H9 (cell line): ENCODE data around the gene DICER1. TPM values are rescaled to one million over a fixed set of nuclear protein-coding genes. Genes with fewer than 3 reads are reported as not detected.

Source experiments
- DNase-seq: peaks from one replicate; pipeline ENCODE4 v3.0.0-alpha.2; 2017
- H2AFZ ChIP-seq: one replicate; pipeline ENCODE4 v1.6.1; 2013; ENCODE audit warnings: mild to moderate bottlenecking, low read length, control low read depth, moderate library complexity
- H2AK5ac ChIP-seq: 2 replicates; pipeline ENCODE4 v1.6.1; 2013; ENCODE audit warnings: low read length, control low read depth, mixed read lengths; ENCODE audit not compliant: insufficient read length
- H2BK120ac ChIP-seq: one replicate; pipeline ENCODE4 v1.6.1; 2013; ENCODE audit warnings: low read depth, mild to moderate bottlenecking, low read length, control low read depth, inconsistent platforms; ENCODE audit not compliant: poor library complexity, severe bottlenecking
- H2BK12ac ChIP-seq: 2 replicates; pipeline ENCODE4 v1.6.1; 2013; ENCODE audit warnings: low read length, control low read depth, mixed read lengths, low read depth; ENCODE audit not compliant: insufficient read length
- H2BK15ac ChIP-seq: 2 replicates; pipeline ENCODE4 v1.6.1; 2013; ENCODE audit warnings: low read depth, low read length, control low read depth
- H2BK20ac ChIP-seq: one replicate; pipeline ENCODE4 v1.6.1; 2013; ENCODE audit warnings: low read depth, mild to moderate bottlenecking, low read length, control low read depth, inconsistent platforms; ENCODE audit not compliant: poor library complexity, severe bottlenecking
- H2BK5ac ChIP-seq: 2 replicates; pipeline ENCODE4 v1.6.1; 2013; ENCODE audit warnings: low read length, control low read depth, mixed read lengths; ENCODE audit not compliant: insufficient read length
- H3K14ac ChIP-seq: 2 replicates; pipeline ENCODE4 v1.6.1; 2013; ENCODE audit warnings: low read length, control low read depth; ENCODE audit not compliant: insufficient read depth
- H3K18ac ChIP-seq: 2 replicates; pipeline ENCODE4 v1.6.1; 2013; ENCODE audit warnings: low read depth, mild to moderate bottlenecking, mixed read lengths, low read length, control low read depth; ENCODE audit not compliant: insufficient read length
- H3K23ac ChIP-seq: 2 replicates; pipeline ENCODE4 v1.6.1; 2013; ENCODE audit warnings: low read length, control low read depth, mixed read lengths, low read depth; ENCODE audit not compliant: insufficient read length
- H3K23me2 ChIP-seq: 2 replicates; pipeline ENCODE4 v1.6.1; 2013; ENCODE audit warnings: low read depth, mild to moderate bottlenecking, mixed read lengths, low read length, control low read depth; ENCODE audit not compliant: insufficient read length, poor library complexity, severe bottlenecking
- H3K27ac ChIP-seq: 2 replicates; pipeline ENCODE4 v1.5.1; 2013; ENCODE audit warnings: low read length, control low read depth, mixed read lengths, low read depth; ENCODE audit not compliant: insufficient read length
- H3K27me3 ChIP-seq: 2 replicates; pipeline ENCODE4 v1.6.1; 2013; ENCODE audit warnings: low read length, control low read depth, inconsistent platforms; ENCODE audit not compliant: insufficient read depth
- H3K4ac ChIP-seq: 2 replicates; pipeline ENCODE4 v1.6.1; 2013; ENCODE audit warnings: low read depth, mild to moderate bottlenecking, control low read depth, inconsistent platforms, low read length, moderate library complexity
- H3K4me1 ChIP-seq: 2 replicates; pipeline ENCODE4 v1.6.1; 2013; ENCODE audit warnings: low read length, control low read depth, inconsistent platforms; ENCODE audit not compliant: insufficient read depth
- H3K4me2 ChIP-seq: 2 replicates; pipeline ENCODE4 v1.6.1; 2013; ENCODE audit warnings: low read length, control low read depth, mixed read lengths; ENCODE audit not compliant: insufficient read length, insufficient read depth
- H3K56ac ChIP-seq: 2 replicates; pipeline ENCODE4 v1.6.1; 2013; ENCODE audit warnings: low read depth, mild to moderate bottlenecking, mixed read lengths, low read length, control low read depth; ENCODE audit not compliant: insufficient read length
- H3K79me1 ChIP-seq: 2 replicates; pipeline ENCODE4 v1.6.1; 2013; ENCODE audit warnings: low read depth, mild to moderate bottlenecking, moderate library complexity, low read length, control low read depth, inconsistent platforms; ENCODE audit not compliant: insufficient read depth, poor library complexity, severe bottlenecking
- H3K79me2 ChIP-seq: 2 replicates; pipeline ENCODE4 v1.6.1; 2013; ENCODE audit warnings: low read length, control low read depth, inconsistent platforms; ENCODE audit not compliant: insufficient read depth
- H3K9ac ChIP-seq: 2 replicates; pipeline ENCODE4 v1.6.1; 2013; ENCODE audit warnings: low read length, control low read depth, mixed read lengths; ENCODE audit not compliant: insufficient read length; ENCODE audit errors: extremely low read depth
- H3K9me3 ChIP-seq: one replicate; pipeline ENCODE4 v1.6.1; 2013; ENCODE audit warnings: low read depth, low read length, inconsistent platforms; ENCODE audit not compliant: control insufficient read depth
- H3T11ph ChIP-seq: one replicate; pipeline ENCODE4 v1.6.1; 2013; ENCODE audit warnings: mild to moderate bottlenecking, low read length, control low read depth, inconsistent platforms
- H4K20me1 ChIP-seq: one replicate; pipeline ENCODE4 v1.6.1; 2013; ENCODE audit not compliant: control insufficient read depth, insufficient read length, insufficient read depth
- H4K5ac ChIP-seq: 2 replicates; pipeline ENCODE4 v1.6.1; 2013; ENCODE audit warnings: low read depth, mild to moderate bottlenecking, mixed read lengths, low read length, control low read depth; ENCODE audit not compliant: insufficient read length
- H4K8ac ChIP-seq: replicated peaks from 2 replicates; pipeline ENCODE4 v1.6.1; 2013; ENCODE audit warnings: low read length, control low read depth, mixed read lengths, low read depth; ENCODE audit not compliant: insufficient read length
- H4K91ac ChIP-seq: 2 replicates; pipeline ENCODE4 v1.6.1; 2013; ENCODE audit warnings: low read depth, mild to moderate bottlenecking, moderate library complexity, mixed read lengths, low read length, control low read depth; ENCODE audit not compliant: insufficient read length
- H3K27ac Mint-ChIP-seq, 3 experiments: 2 replicates in 2 of 3; 3 replicates in 1 of 3; pipeline ENCODE4 v1.8.0; 2020 to 2021; ENCODE audit warnings: mixed read lengths in 3 of 3, mild to moderate bottlenecking in 1 of 3, moderate library complexity in 1 of 3
- H3K27me3 Mint-ChIP-seq: 2 replicates; pipeline ENCODE4 v1.8.0; 2021; ENCODE audit warnings: low read depth, mild to moderate bottlenecking, moderate library complexity, mixed read lengths
- H3K36me3 Mint-ChIP-seq, 3 experiments: 2 replicates in 2 of 3; 3 replicates in 1 of 3; pipeline ENCODE4 v1.8.0; 2020 to 2021; ENCODE audit warnings: low read depth in 3 of 3, mixed read lengths in 3 of 3; ENCODE audit not compliant: insufficient read depth in 1 of 3
- H3K4me1 Mint-ChIP-seq, 2 experiments: 2 replicates each; pipeline ENCODE4 v1.8.0; 2020; ENCODE audit warnings: mixed read lengths in 2 of 2
- H3K4me3 Mint-ChIP-seq, 2 experiments: 2 replicates in 1 of 2; 3 replicates in 1 of 2; pipeline ENCODE4 v1.8.0; 2020 to 2021; ENCODE audit warnings: mild to moderate bottlenecking in 2 of 2, mixed read lengths in 2 of 2, moderate library complexity in 1 of 2
- H3K9me3 Mint-ChIP-seq, 2 experiments: 2 replicates in 1 of 2; 3 replicates in 1 of 2; pipeline ENCODE4 v1.8.0; 2020; ENCODE audit warnings: mild to moderate bottlenecking in 2 of 2, mixed read lengths in 2 of 2, moderate library complexity in 1 of 2
- WGBS: extraction: QIAGEN DNeasy Blood & Tissue Kit; methylation state at CpG from one replicate; pipeline ENCODE4 v1.1.7; 2013; ENCODE audit warnings: missing lambda C conversion rate, low lambda C conversion rate, mixed read lengths; ENCODE audit not compliant: insufficient read length; ENCODE audit errors: extremely low coverage; 5-methylcytosine and 5-hydroxymethylcytosine counted together
- total RNA-seq: library from RNA; stranded (reverse); gene quantifications from 2 replicates; pipeline ENCODE4 v1.2.1, GENCODE V29; 2021
- TF ChIP-seq, protein P1 (sequence below): fragments of 200-600 bp; sonication (generic); conservative IDR thresholded peaks from 3 replicates; pipeline ENCODE4 v1.8.0; 2021; ENCODE audit warnings: antibody characterized with exemption, mild to moderate bottlenecking

DICER1 gene
- total RNA-seq, 1 experiment from 2014 or later, result 57.0 TPM

DNA sequence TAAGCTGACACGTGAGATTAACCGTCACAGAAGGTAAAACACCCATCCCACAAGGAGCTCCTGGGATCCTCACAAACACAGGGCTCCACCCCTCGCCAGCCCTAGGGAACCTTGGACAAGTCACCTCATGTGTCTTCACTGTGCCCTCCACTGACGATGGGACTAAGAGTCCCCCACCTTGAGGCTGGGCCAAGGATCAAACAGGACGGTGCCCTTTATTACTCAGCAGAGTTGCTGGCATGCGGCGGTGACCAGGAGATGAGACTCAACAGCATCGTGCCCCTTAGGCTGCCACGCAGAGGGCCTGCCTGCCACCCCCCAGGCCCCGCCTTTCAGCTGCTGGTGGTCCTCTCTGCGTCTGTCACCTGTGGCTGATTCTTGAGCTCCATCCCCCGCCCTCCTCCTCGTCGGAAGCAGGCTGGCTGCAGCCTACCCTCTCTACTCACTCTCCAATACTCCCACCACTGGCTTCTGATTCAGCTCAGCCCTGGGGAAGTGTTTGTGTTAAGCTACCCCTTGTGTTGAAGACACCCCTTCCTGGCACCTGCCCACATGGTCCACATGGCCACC, 105.2 kb downstream of the DICER1 start:
- peaks cover 16 to 26% of the 10 kb centered on the region in 2 experiments for H3K4me1 Mint-ChIP-seq
- no CpG with 5 or more reads among the region's 14 CpGs for WGBS
- H3K23me2 ChIP-seq, result no peaks in the 10 kb centered on the region
- H4K8ac ChIP-seq, result no peak overlapping the region
- no peaks in the 10 kb centered on the region for H3K27me3 ChIP-seq
- peak; percentile 17 for DNase-seq
- no peak overlapping the region for H3K14ac ChIP-seq
- H3K4me1 ChIP-seq, result no peaks in the 10 kb centered on the region
- H4K91ac ChIP-seq, result no peak overlapping the region
- no peak overlapping the region for H4K5ac ChIP-seq
- no peaks in the 10 kb centered on the region for H3K79me2 ChIP-seq
- H3K9me3 Mint-ChIP-seq, result no peaks in the 10 kb centered on the region; a peak in 2 of 5 replicates
- H3K9ac ChIP-seq, result no peak overlapping the region
- no peak overlapping the region for H2BK12ac ChIP-seq
- H3K27me3 Mint-ChIP-seq, result peaks cover 43% of the 10 kb centered on the region
- H3K56ac ChIP-seq, result no peak overlapping the region
- no peak overlapping the region for H3K27ac ChIP-seq
- H3K4me2 ChIP-seq, result no peak overlapping the region
- H3T11ph ChIP-seq, result no peak overlapping the region
- H2BK120ac ChIP-seq, result no peak overlapping the region
- H2AFZ ChIP-seq, result no peak overlapping the region
- no peak overlapping the region for H2BK15ac ChIP-seq
- no peaks in the 10 kb centered on the region for H3K9me3 ChIP-seq
- H2AK5ac ChIP-seq, result no peak overlapping the region
- H2BK5ac ChIP-seq, result no peak overlapping the region
- peak overlapping the region in 1 of 3 experiments; percentile 0; a peak in 1 of 7 replicates for H3K27ac Mint-ChIP-seq
- no peaks in the 10 kb centered on the region; a peak in 1 of 7 replicates for H3K36me3 Mint-ChIP-seq
- H3K18ac ChIP-seq, result no peak overlapping the region
- H2BK20ac ChIP-seq, result no peak overlapping the region
- no peak overlapping the region for H3K4me3 Mint-ChIP-seq
- no peak overlapping the region for H3K4ac ChIP-seq
- no peaks in the 10 kb centered on the region for H3K79me1 ChIP-seq
- TF ChIP-seq, protein P1, sequence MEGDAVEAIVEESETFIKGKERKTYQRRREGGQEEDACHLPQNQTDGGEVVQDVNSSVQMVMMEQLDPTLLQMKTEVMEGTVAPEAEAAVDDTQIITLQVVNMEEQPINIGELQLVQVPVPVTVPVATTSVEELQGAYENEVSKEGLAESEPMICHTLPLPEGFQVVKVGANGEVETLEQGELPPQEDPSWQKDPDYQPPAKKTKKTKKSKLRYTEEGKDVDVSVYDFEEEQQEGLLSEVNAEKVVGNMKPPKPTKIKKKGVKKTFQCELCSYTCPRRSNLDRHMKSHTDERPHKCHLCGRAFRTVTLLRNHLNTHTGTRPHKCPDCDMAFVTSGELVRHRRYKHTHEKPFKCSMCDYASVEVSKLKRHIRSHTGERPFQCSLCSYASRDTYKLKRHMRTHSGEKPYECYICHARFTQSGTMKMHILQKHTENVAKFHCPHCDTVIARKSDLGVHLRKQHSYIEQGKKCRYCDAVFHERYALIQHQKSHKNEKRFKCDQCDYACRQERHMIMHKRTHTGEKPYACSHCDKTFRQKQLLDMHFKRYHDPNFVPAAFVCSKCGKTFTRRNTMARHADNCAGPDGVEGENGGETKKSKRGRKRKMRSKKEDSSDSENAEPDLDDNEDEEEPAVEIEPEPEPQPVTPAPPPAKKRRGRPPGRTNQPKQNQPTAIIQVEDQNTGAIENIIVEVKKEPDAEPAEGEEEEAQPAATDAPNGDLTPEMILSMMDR, result no peak
- no peak overlapping the region for H3K23ac ChIP-seq
- no peaks in the 10 kb centered on the region for H4K20me1 ChIP-seq
